Measurements from ENCODE around the gene NOL4L. TPM values are rescaled to one million over a fixed set of nuclear protein-coding genes. Genes with fewer than 3 reads are reported as not detected.

NOL4L gene
- polyA plus RNA-seq, 1 donor (not counting 4 experiments of a cell fraction or from before 2014, with no cell fraction given): 1.0 TPM

- Histone ChIP-seq H3K27ac (ENCODE audit: control insufficient read depth, insufficient read depth, low read length) (no peak overlapping the region), H3K4me1 (ENCODE audit: control insufficient read depth, extremely low read depth, insufficient read depth, low read length) (peaks cover 15% of the 10 kb centered on the region), H3K9me3 (ENCODE audit: control insufficient read depth, low read depth, low read length) (no peaks in the 10 kb centered on the region), H3K9ac (ENCODE audit: control insufficient read depth, extremely low read depth, insufficient read depth, low read length) (no peak overlapping the region), H3K36me3 (ENCODE audit: control insufficient read depth in 2 of 2, extremely low read depth in 1 of 2, insufficient read depth in 2 of 2, low read length in 2 of 2) (no peaks in the 10 kb centered on the region), H3K9me1 (ENCODE audit: control insufficient read depth, extremely low read depth, insufficient read depth, low read length) (no peaks in the 10 kb centered on the region), H3K79me2 (ENCODE audit: control insufficient read depth, insufficient read depth, low read length) (no peaks in the 10 kb centered on the region), H3K4me3 (ENCODE audit: control insufficient read depth in 2 of 3, extremely low read depth in 1 of 3, insufficient read depth in 2 of 3, low read depth in 1 of 3, low read length in 3 of 3) (no peak overlapping the region), H3K4me2 (ENCODE audit: control insufficient read depth, extremely low read depth, insufficient read depth, low read depth, low read length) (no peak overlapping the region), H2AFZ (ENCODE audit: control insufficient read depth, low read length) (no peak overlapping the region), H3K27me3 (ENCODE audit: control insufficient read depth, extremely low read depth, insufficient read depth, low read length) (peaks cover 7% of the 10 kb centered on the region), H4K20me1 (ENCODE audit: control insufficient read depth, extremely low read depth, insufficient read depth, low read length) (peaks cover 3% of the 10 kb centered on the region)
- FAIRE-seq (no peak), DNase-seq (ENCODE audit: low read depth, low spot score) (no peak)
- dilution Hi-C loops (cut with MboI; ENCODE audit: extremely low pct_ligation_motif_present, low sequenced_read_pairs): no loop called here
- TF ChIP-seq EZH2 (IDR thresholded peaks at IDR 0.05; ENCODE audit: low read length) (no peak), CTCF (optimal IDR thresholded peaks at IDR 0.05 in 1 of 3, IDR thresholded peaks at IDR 0.05 in 1 of 3, conservative IDR thresholded peaks at IDR 0.05 in 1 of 3; ENCODE audit: extremely low read depth in 1 of 3, insufficient read depth in 2 of 3, low read length in 3 of 3) (no peak)
These were observed 43.5 kb downstream of the NOL4L start for GRCh38 chr20:32541323-32542258.

- H3K4me1 ChIP-seq (ENCODE audit: control insufficient read depth, extremely low read depth, insufficient read depth, low read length): peaks cover 15% of the 10 kb centered on the region
- H4K20me1 ChIP-seq (ENCODE audit: control insufficient read depth, extremely low read depth, insufficient read depth, low read length): peaks cover 3% of the 10 kb centered on the region
- H3K9me1 ChIP-seq (ENCODE audit: control insufficient read depth, extremely low read depth, insufficient read depth, low read length): no peaks in the 10 kb centered on the region
- peaks cover 17% of the 10 kb centered on the region for H3K27me3 ChIP-seq (ENCODE audit: control insufficient read depth, extremely low read depth, insufficient read depth, low read length)
- no peak overlapping the region for H3K9ac ChIP-seq (ENCODE audit: control insufficient read depth, extremely low read depth, insufficient read depth, low read length)
- dilution Hi-C loops (cut with MboI; ENCODE audit: extremely low pct_ligation_motif_present, low sequenced_read_pairs): no loop called here
- H3K4me3 ChIP-seq (ENCODE audit: control insufficient read depth in 2 of 3, extremely low read depth in 1 of 3, insufficient read depth in 2 of 3, low read depth in 1 of 3, low read length in 3 of 3): no peak overlapping the region
- no peak overlapping the region for H3K4me2 ChIP-seq (ENCODE audit: control insufficient read depth, extremely low read depth, insufficient read depth, low read depth, low read length)
- no peaks in the 10 kb centered on the region for H3K36me3 ChIP-seq (ENCODE audit: control insufficient read depth in 2 of 2, extremely low read depth in 1 of 2, insufficient read depth in 2 of 2, low read length in 2 of 2)
- peak overlapping the region; percentile 44 for H2AFZ ChIP-seq (ENCODE audit: control insufficient read depth, low read length)
- TF ChIP-seq EZH2 (IDR thresholded peaks at IDR 0.05; ENCODE audit: low read length): no peak
- no peak for TF ChIP-seq CTCF (optimal IDR thresholded peaks at IDR 0.05 in 1 of 3, IDR thresholded peaks at IDR 0.05 in 1 of 3, conservative IDR thresholded peaks at IDR 0.05 in 1 of 3; ENCODE audit: extremely low read depth in 1 of 3, insufficient read depth in 2 of 3, low read length in 3 of 3)
- FAIRE-seq (no peak), DNase-seq (ENCODE audit: low read depth, low spot score) (no peak)
- no peaks in the 10 kb centered on the region for H3K79me2 ChIP-seq (ENCODE audit: control insufficient read depth, insufficient read depth, low read length)
- H3K27ac ChIP-seq (ENCODE audit: control insufficient read depth, insufficient read depth, low read length): no peak overlapping the region
- no peaks in the 10 kb centered on the region for H3K9me3 ChIP-seq (ENCODE audit: control insufficient read depth, low read depth, low read length)
These were observed 45.1 kb downstream of the NOL4L start for GRCh38 chr20:32539817-32540675.

Data from keratinocyte (primary cell).